ENCODE data around the gene AURKB. TPM values are rescaled to one million over a fixed set of nuclear protein-coding genes. Genes with fewer than 3 reads are reported as not detected.
A peak's percentile ranks its signal among the peaks of the same experiment; 100 is the strongest.

AURKB gene
- total and polyA plus RNA-seq, 2 of the 13 experiments (the other 11 are each of a cell fraction or from before 2014, with no cell fraction given): 29.5 to 75.3 TPM

GRCh38 chr17:8210761-8211458 lies 535 bp upstream of the AURKB start:
- H3K9ac ChIP-seq (ENCODE audit: insufficient read depth, low read depth, low read length): peak overlapping the region; percentile 87
- in situ Hi-C loops (cut with HindIII; ENCODE audit: extremely low pct_ligation_motif_present, low pct_unique_long_range_greater_than_20kb) (no loop called here), intact Hi-C loops (cut with micrococcal nuclease; ENCODE audit: unreplicated experiment) (loop anchor here (1.0 kb wide), 1 partner anchor 38 kb away; no protein-coding TSS in a partner anchor)
- peak overlapping the region; percentile 87 for H3K4me2 ChIP-seq (ENCODE audit: low read depth, low read length)
- BruUV-seq (replicated peaks): TSS peak; percentile 75
- POLR2A ChIA-PET: interaction anchor here (0.6 to 6.5 kb wide), 12 partner anchors 11 to 295 kb away, joined by 3 to 105 read pairs (median 5); partner anchors contain the start of genes BORCS6, CTC1, RANGRF and RNF227
- H3K4me1 ChIP-seq (ENCODE audit: insufficient read depth, low read length): peaks cover 45% of the 10 kb centered on the region
- H3K27me3 ChIP-seq (ENCODE audit: control insufficient read depth in 1 of 2, insufficient read depth in 2 of 2, low read length in 2 of 2): no peaks in the 10 kb centered on the region; a peak in 1 of 5 replicates
- H2AFZ ChIP-seq (ENCODE audit: low read length): no peak overlapping the region
- FAIRE-seq: peak; percentile 90
- CTCF ChIA-PET (ENCODE audit: low intra/inter-chr PET ratio, low total read pairs): no interaction called here
- no peaks in the 10 kb centered on the region for H3K9me3 ChIP-seq (ENCODE audit: low read length)
- peak overlapping the region; percentile 71 to 87 (median 75) for H3K4me3 ChIP-seq (replicated peaks in 1 of 3; ENCODE audit: insufficient read depth in 1 of 3, low read depth in 2 of 3, low read length in 3 of 3)
- WGBS (ENCODE audit: low lambda C conversion rate): 2% methylated on average over 22 of the region's 22 CpGs
- peak overlapping the region; percentile 91 for H3K27ac ChIP-seq (ENCODE audit: extremely low read length, insufficient read depth, low read length)
- DNase-seq (ENCODE audit: low spot score): peak; percentile 91
- H3K79me2 ChIP-seq (ENCODE audit: insufficient read depth, low read length): peaks cover 28% of the 10 kb centered on the region
- no peaks in the 10 kb centered on the region for H4K20me1 ChIP-seq (ENCODE audit: insufficient read depth, low read length)
- peak; percentile 62 for ATAC-seq
- H3K36me3 ChIP-seq (replicated peaks in 1 of 2; ENCODE audit: control insufficient read depth in 1 of 2, insufficient read depth in 2 of 2, low read length in 2 of 2): peaks cover 0 to 20% of the 10 kb centered on the region in 2 experiments; a peak in 2 of 5 replicates
- TF ChIP-seq ARHGAP35 (CRISPR knock-in tag; IDR thresholded peaks at IDR 0.05; ENCODE audit: borderline replicate concordance) (no peak), RFX3 (CRISPR knock-in tag; IDR thresholded peaks at IDR 0.05) (no peak), SRSF9 (IDR thresholded peaks at IDR 0.05; ENCODE audit: borderline replicate concordance, insufficient read depth, low read depth, low read length, poor library complexity, severe bottlenecking) (no peak), PREB (CRISPR knock-in tag; IDR thresholded peaks at IDR 0.05) (no peak), RARA (CRISPR knock-in tag; IDR thresholded peaks at IDR 0.05) (peak; percentile 66), NFIC (IDR thresholded peaks at IDR 0.05; ENCODE audit: low read length) (0 out of 2 replicates have a peak, but pooled peaks have one; percentile 42), ZNF780A (CRISPR knock-in tag; IDR thresholded peaks at IDR 0.05) (no peak), FOXM1 (CRISPR knock-in tag; IDR thresholded peaks at IDR 0.05) (no peak), ADNP (CRISPR knock-in tag; IDR thresholded peaks at IDR 0.05) (no peak), SOX5 (CRISPR knock-in tag; IDR thresholded peaks at IDR 0.05; ENCODE audit: borderline replicate concordance) (peak; percentile 40; the same call in 1 of the 2 replicates), ZNF841 (CRISPR knock-in tag; IDR thresholded peaks at IDR 0.05; ENCODE audit: borderline replicate concordance) (no peak), ZNF33B (CRISPR knock-in tag; IDR thresholded peaks at IDR 0.05) (no peak), FOXK1 (CRISPR knock-in tag; IDR thresholded peaks at IDR 0.05; ENCODE audit: borderline replicate concordance, low read depth) (peak; percentile 45), HINFP (CRISPR knock-in tag; IDR thresholded peaks at IDR 0.05; ENCODE audit: low read depth) (no peak), THAP9 (CRISPR knock-in tag; IDR thresholded peaks at IDR 0.05; ENCODE audit: borderline replicate concordance) (no peak), ATF3 (CRISPR knock-in tag; IDR thresholded peaks at IDR 0.05) (no peak), BCL3 (CRISPR knock-in tag; IDR thresholded peaks at IDR 0.05) (no peak)

Measured in HepG2 (cell line).